Right lobe of liver (tissue), 6 donors: ENCODE data around the gene SPCS3. TPM values are rescaled to one million over a fixed set of nuclear protein-coding genes. Genes with fewer than 3 reads are reported as not detected.
"Not testable (repeated sequence)": the region's sequence is repeated elsewhere in the genome, so short reads cannot be mapped to it uniquely, and the experiment has no call there.

Experiments used
- ATAC-seq, 4 donors: fragments of 200-7000 bp; cut with Tn5 transposase; one replicate each; pipeline ENCODE4 v1.9.1; 2020; ENCODE audit warnings: mild to moderate bottlenecking in 4 of 4, moderate library complexity in 4 of 4
- DNase-seq, 3 donors: peaks; one replicate each; pipeline ENCODE4 v3.0.0-alpha.2; 2020
- H3K27ac ChIP-seq, 3 donors: fragments of 200-600 bp; one replicate each; pipeline ENCODE4 v1.8.0; 2022
- H3K27me3 ChIP-seq, 2 donors: fragments of 200-600 bp; one replicate each; pipeline ENCODE4 v1.8.0; 2022
- H3K36me3 ChIP-seq, 4 donors: fragments of 200-600 bp; sonication (generic) in 1 of 4; one replicate each; pipeline versions ENCODE4 v1.5.1 to v1.8.0; 2017 to 2022; ENCODE audit warnings: control low read depth in 1 of 4
- H3K4me1 ChIP-seq, 4 donors: fragments of 200-600 bp; sonication (generic) in 1 of 4; one replicate each; pipeline versions ENCODE4 v1.5.1 to v1.8.0; 2017 to 2022; ENCODE audit warnings: control low read depth in 1 of 4
- H3K4me3 ChIP-seq, 3 donors: fragments of 200-600 bp; one replicate each; pipeline ENCODE4 v1.8.0; 2022
- H3K9me3 ChIP-seq, 4 donors: fragments of 200-600 bp; sonication (generic) in 1 of 4; one replicate each; pipeline versions ENCODE4 v1.5.1 to v1.8.0; 2017 to 2022; ENCODE audit warnings: control low read depth in 1 of 4
- POLR2A ChIP-seq: fragments of 450-650 bp; IDR thresholded peaks from one replicate; pipeline ENCODE4 v1.6.1; 2017; ENCODE audit warnings: antibody characterized with exemption, mild to moderate bottlenecking
- WGBS: methylation state at CpG from one replicate; pipeline ENCODE4 v1.1.6; 2018; ENCODE audit warnings: low coverage, low lambda C conversion rate; ENCODE audit not compliant: insufficient coverage; ENCODE audit errors: missing lambda C conversion rate; 5-methylcytosine and 5-hydroxymethylcytosine counted together
- intact Hi-C, 2 donors: fragments of 100-400 bp; cut with DNase I; formaldehyde crosslinking; loops; one replicate each; pipeline versions ENCODE4 v1.11.2 to v1.14.1; 2022
- total RNA-seq, 6 experiments: library from RNA; depleted of rRNA in 2 of 6; stranded (reverse); fragments of >200 nt in 2 of 6; fragmentation: NEBNext Ultra II Directional in 3 of 6; extraction: Animal tissue kit (Norgen Biotek cat#: 25700) in 3 of 6; gene quantifications; one replicate each; pipeline versions ENCODE4 v1.1.0 to v1.2.4, GENCODE V29; 2016 to 2023
- TF ChIP-seq, protein P1 (sequence below), 4 donors: fragments of 200-600 bp in 3 of 4; fragments of 450-650 bp in 1 of 4; IDR thresholded peaks; one replicate each; pipeline versions ENCODE4 v1.5.1 to v1.8.0; 2016 to 2022; ENCODE audit warnings: antibody characterized with exemption in 4 of 4, mild to moderate bottlenecking in 2 of 4
- donor health status: DM: no; HTN: yes; CAD: no.
- donor health status: DM: no; HTN: no; CAD: no.
- donor health status: DM: no; HTN: no; CAD: no.
- donor health status: DM: no; HTN: yes; CAD: no.
- donor health status: DM: no; HTN: yes; CAD: no.

SPCS3 gene
- total RNA-seq, 6 experiments from 2014 or later: 49.7 to 97.4 (median 69.1) TPM

DNA sequence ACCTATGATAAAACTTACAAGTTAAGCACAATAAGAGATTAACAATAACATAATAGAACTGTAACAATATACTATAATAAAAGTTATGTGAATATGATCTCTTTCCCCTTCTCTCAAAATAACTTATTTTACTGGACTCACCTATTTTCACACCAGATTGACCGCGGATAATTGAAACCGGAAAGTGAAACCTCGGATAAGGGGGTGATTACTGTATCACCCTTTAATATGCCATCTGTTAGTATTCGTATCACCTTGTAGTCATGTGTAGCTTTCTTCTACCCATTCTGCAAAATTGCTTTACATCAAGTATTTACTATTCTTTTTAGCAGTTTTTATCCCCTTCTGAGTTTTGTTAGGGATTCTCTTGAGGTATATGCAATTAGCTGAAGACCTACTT is 1.8 kb downstream of the SPCS3 start:
- Histone ChIP-seq H3K27me3 (no peaks in the 10 kb centered on the region), H3K36me3 (peaks cover 0 to 2% (median 0%) of the 10 kb centered on the region in 4 donors), H3K4me3 (peak overlapping the region; percentile 71 to 94 (median 80)), H3K9me3 (no peaks in the 10 kb centered on the region), H3K27ac (peak overlapping the region in 2 of 3 donors; percentile 84 to 95), H3K4me1 (peaks cover 0 to 32% (median 6%) of the 10 kb centered on the region in 4 donors)
- TF ChIP-seq POLR2A: no peak
- TF ChIP-seq, protein P1, sequence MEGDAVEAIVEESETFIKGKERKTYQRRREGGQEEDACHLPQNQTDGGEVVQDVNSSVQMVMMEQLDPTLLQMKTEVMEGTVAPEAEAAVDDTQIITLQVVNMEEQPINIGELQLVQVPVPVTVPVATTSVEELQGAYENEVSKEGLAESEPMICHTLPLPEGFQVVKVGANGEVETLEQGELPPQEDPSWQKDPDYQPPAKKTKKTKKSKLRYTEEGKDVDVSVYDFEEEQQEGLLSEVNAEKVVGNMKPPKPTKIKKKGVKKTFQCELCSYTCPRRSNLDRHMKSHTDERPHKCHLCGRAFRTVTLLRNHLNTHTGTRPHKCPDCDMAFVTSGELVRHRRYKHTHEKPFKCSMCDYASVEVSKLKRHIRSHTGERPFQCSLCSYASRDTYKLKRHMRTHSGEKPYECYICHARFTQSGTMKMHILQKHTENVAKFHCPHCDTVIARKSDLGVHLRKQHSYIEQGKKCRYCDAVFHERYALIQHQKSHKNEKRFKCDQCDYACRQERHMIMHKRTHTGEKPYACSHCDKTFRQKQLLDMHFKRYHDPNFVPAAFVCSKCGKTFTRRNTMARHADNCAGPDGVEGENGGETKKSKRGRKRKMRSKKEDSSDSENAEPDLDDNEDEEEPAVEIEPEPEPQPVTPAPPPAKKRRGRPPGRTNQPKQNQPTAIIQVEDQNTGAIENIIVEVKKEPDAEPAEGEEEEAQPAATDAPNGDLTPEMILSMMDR (IDR thresholded peaks at IDR 0.05): no peak
- 35% methylated on average over 5 of the region's 5 CpGs for WGBS
- ATAC-seq: no peak
- no peak for DNase-seq
- intact Hi-C loops: no loop called here

- ATAC-seq: no peak
- intact Hi-C loops: no loop called here
- Histone ChIP-seq H3K4me1 (peaks cover 0 to 27% (median 6%) of the 10 kb centered on the region in 4 donors), H3K4me3 (no peak overlapping the region), H3K36me3 (peaks cover 0 to 2% (median 0%) of the 10 kb centered on the region in 4 donors), H3K27me3 (no peaks in the 10 kb centered on the region), H3K9me3 (no peaks in the 10 kb centered on the region), H3K27ac (no peak overlapping the region)
- WGBS: 82% methylated on average over 3 of the region's 3 CpGs
- no peak for DNase-seq
- TF ChIP-seq POLR2A: no peak
- TF ChIP-seq, protein P1 (IDR thresholded peaks at IDR 0.05): no peak
Measured at GRCh38 chr4:176323511-176324160, 3.9 kb downstream of the SPCS3 start.

DNA sequence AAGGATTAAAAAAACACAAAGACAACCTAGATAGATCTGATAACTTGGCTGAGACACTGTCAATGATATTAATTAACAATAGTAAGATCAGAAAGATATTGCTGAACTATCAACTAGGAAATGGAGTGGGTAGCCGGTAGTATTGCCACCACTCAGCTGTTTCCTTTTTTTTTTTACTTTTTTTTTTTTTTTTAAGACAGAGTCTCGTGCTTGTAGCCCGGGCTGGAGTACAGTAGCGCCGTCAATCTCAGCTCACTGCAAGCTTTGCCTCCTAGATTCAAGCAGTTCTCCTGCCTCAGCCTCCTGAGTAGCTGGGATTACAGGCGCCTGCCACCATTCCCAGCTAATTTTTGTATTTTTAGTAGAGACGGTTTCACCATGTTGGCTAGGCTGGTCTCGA is 5.1 kb downstream of the SPCS3 start:
- ATAC-seq, H3K9me3 ChIP-seq, intact Hi-C loops, H3K27me3 ChIP-seq, DNase-seq, H3K27ac ChIP-seq, H3K4me3 ChIP-seq, H3K36me3 ChIP-seq: not testable (repeated sequence)
- H3K4me1 ChIP-seq: peaks cover 0 to 26% (median 6%) of the 10 kb centered on the region in 4 donors
- 78% methylated on average over 8 of the region's 8 CpGs for WGBS

DNA sequence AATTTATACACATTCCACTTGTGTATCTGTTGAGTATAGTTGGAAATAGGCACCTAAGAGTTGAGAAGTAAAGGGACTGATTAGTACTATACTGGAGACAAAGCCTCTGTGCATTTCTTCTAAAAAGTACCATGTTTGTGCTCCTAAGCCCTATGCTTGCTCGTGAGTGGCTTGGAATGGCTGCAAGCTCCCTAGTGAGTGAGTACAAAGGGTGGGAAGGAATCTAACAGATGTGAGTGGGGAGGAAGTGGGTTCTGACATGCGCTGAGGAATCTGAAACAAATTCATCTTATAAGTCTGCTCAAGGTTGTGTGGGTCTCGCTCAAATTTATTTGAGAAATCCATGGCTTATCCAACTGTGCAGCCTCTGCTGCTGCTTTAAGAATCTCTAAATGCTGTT is 13.3 kb downstream of the SPCS3 start:
- H3K36me3 ChIP-seq: peaks cover 0 to 7% (median 0%) of the 10 kb centered on the region in 4 donors
- H3K27ac ChIP-seq: no peak overlapping the region
- no peaks in the 10 kb centered on the region for H3K9me3 ChIP-seq
- H3K27me3 ChIP-seq: no peaks in the 10 kb centered on the region
- no peak for TF ChIP-seq POLR2A
- TF ChIP-seq, protein P1 (IDR thresholded peaks at IDR 0.05): no peak
- no peaks in the 10 kb centered on the region for H3K4me1 ChIP-seq
- WGBS: 57% methylated on average over 1 of the region's 3 CpGs
- DNase-seq: no peak
- ATAC-seq: no peak
- no peak overlapping the region for H3K4me3 ChIP-seq
- intact Hi-C loops: no loop called here

DNA sequence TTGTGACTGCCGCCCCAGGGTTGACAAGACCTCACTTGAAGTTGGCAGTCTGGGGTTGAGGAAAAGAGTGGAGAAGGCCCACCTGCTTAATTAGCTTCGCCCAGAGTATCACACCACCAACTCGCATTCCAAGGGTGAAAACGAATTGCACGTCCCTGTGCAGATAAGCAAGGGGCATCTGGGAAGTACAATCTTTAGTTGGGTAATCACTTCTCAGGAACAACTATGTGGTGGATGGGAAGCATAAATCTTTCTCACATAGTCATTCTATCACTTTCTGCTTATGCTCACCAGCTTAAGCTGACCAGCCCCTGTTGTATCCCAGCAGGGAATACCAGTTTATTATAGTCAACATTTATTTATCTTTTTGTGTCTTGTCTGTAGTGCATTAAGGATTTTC is 14.3 kb downstream of the SPCS3 start:
- Histone ChIP-seq H3K27ac (no peak overlapping the region), H3K4me3 (no peak overlapping the region), H3K27me3 (no peaks in the 10 kb centered on the region), H3K36me3 (peaks cover 0 to 7% (median 0%) of the 10 kb centered on the region in 4 donors), H3K9me3 (no peaks in the 10 kb centered on the region), H3K4me1 (no peaks in the 10 kb centered on the region)
- intact Hi-C loops: no loop called here
- ATAC-seq (no peak), DNase-seq (no peak)
- TF ChIP-seq POLR2A: no peak
- TF ChIP-seq, protein P1 (IDR thresholded peaks at IDR 0.05): no peak
- WGBS: 80% methylated on average over 1 of the region's 5 CpGs
